TTC549 (cell line): ENCODE measurements around the gene BCR.
"Not testable (repeated sequence)": the region's sequence is repeated elsewhere in the genome, so short reads cannot be mapped to it uniquely, and the experiment has no call there.

Source experiments
- FAIRE-seq: peaks from 2 replicates; lab custom pipeline; 2012; peaks lifted over from hg19 to GRCh38; lab: Jason Lieb, UNC

The BCR gene

DNA sequence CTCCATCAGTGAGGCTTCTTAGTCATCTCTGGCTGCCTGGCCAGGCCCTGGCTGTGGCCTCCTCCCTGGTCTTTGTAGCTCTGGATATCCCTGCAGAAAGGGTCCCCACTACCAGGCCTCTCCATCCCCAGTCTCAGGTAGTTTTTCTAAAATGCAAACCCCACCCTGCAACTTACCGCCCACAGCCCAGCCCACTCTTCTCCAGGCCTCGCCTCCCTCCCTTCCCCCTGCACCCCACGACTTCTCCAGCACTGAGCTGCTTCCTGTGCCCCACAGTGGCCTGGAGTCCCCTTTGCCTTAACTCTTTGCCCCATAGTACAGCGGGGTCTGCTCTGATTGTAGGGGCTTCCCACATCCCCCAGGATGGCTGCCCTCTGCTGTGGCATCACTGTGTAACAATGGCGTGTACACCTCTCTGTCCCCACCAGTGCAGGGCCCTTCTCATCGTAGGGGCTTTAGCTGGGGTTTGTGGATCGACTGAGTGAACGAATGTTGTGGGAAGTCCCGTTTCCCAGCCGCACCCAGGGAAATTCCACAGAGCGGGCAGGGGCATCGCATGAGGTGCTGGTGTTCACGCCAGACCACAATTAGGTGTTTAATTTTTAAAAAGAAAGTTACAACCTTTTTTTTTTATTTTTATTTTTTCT, 111.6 kb downstream of the BCR start:
- no peak for FAIRE-seq

DNA sequence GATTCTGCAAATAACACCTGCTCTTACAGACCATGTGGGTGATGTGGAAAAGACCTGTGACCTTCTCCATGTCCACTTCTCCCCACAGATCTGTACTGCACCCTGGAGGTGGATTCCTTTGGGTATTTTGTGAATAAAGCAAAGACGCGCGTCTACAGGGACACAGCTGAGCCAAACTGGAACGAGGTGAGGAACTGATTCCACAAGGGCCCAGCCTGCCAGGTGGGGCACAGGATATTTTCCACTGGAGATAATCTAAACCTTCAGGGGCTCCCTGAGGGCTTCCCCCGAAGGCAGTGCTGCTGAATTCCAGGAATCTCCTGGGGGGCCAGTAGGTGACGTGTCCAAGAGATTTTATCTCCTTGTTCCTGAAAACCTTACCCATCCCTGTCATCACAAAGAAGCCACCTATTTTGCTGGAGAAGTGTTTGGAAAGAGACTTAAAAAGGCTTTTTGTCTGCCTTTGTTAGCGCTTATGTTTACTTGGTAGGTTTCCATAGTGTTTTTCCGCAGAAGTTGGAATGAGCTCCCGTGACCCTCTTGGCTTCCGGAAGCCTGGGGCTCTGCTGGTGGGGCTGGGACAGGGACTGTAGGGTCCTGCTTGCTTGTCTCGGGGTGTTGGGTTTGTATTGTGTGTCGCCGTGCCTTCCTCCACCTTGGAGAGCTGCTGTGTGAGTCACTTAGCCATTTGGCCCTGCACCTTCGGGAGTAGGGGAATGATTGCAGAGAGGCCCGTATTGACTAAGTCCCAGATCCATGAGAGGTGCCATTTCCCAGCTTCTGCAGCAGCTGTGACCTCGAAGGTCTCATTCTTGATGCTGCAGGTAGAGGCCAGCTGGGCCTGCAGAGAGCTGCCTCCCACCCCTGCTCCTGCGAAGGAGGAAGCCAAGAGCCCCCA, 112.4 kb downstream of the BCR start:
- no peak for FAIRE-seq

DNA sequence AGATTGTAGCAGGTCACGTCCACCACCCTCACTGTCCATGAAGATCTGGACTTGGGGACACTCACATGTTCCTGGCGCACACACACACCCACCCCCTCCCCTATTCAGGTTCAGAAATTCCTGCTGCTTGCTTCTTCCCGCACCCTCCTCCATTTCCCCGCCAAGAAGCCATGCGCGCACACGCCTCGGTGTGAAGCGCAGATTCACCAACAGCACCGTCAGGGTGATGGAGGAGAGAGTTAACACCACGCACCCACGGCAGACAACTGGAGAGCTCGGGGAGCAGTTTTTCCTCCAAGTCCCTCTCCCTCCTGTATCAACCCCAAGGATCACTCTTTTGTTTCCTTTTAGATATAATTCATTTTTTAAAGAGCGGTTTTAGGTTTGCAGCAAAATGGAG, 113.4 kb downstream of the BCR start:
- no peak for FAIRE-seq

DNA sequence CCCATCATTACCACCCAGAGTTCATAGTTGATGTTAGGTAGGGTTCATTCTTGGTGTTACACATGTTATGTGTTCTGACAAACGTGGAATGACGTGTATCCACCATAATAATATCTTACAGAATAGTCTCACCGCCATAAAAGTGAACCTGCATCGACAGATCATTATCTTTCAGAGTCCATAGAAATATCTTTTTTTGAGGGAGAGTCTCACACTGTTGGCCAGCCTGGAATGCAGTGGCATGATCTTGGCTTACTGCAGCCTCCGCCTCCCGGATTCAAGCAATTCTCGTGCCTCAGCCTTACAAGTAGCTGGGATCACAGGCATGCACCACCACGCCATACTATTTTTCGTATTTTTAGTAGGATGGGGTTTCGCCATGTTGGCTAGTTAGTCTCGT, 113.9 kb downstream of the BCR start:
- FAIRE-seq = no peak

DNA sequence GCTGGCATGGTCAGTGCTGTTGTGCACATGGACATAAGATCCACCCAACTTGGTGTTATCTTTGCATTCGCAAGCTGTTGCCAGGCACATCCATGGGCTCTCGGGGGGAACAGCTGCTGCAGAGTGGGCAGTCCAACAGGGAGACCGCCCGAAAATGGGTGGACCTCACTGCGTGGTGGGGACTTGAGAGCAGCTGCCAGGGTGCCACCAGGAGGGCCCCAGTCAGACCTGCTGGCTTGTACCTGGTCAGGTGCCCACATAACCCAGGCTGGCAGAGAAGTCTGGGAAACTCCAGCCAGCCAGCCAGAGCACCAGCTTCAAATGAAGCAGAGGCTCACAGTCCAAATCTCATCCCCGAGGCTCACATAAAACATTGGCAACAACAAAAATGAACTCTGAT, 120.2 kb downstream of the BCR start:
- FAIRE-seq = no peak

DNA sequence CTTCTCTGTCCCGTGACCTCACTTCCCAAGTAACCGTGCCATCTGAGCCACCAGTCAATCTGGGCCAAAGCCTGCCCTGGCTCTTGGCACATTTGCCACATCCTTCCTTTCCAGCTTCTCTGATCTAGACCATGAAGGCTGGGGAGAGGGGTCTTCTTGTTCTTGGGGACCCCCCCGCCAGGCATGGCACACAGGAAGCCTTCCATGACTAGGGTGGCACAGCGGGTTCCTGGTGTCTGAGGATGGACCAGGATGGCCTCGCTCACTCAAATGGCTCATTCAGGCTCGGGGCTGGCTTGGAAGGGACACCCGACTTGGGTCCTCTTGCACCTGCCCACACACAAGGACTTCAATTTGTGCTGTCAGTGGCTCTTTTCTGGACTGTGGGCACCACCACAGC, 121.3 kb downstream of the BCR start:
- FAIRE-seq = no peak

DNA sequence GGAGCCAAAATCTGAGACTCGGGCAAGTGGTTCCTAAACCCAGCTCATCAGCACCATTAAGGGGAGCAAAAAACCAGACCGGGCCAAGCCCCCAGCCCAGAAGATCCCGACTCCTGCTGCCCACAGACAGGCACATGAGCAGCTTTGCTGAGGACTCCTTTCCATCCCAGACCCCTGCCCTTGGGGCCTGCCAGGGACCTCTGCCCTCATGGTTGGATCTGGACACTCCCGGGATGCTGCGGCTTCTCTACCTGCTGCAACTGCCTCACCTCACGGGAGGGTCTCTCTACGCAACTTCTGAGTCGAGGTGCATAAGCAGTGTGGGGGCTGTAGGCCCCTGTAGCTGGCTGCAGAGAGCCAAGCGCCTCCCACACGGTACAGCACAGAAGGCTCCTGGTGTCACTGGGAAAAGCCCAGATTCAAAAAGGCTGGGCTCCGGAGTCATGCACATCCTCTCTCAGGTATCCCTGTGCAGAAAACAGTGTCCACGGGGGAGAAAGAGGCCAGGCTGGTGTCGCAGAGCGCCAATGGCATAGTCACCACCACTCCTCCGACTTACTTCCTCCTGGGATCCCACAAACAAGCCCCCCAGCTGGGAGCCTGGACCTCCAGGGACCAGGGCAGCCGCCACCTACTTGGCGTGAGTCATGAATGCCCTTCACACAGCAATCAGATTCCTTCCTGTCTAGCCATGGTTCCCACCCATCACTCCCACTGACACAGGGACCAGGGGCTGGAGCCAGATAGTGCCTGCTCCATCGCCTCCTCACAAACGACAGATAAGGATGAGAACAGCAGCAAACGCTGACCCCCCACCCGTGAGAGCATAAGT, 122.1 kb downstream of the BCR start:
- FAIRE-seq = no peak

DNA sequence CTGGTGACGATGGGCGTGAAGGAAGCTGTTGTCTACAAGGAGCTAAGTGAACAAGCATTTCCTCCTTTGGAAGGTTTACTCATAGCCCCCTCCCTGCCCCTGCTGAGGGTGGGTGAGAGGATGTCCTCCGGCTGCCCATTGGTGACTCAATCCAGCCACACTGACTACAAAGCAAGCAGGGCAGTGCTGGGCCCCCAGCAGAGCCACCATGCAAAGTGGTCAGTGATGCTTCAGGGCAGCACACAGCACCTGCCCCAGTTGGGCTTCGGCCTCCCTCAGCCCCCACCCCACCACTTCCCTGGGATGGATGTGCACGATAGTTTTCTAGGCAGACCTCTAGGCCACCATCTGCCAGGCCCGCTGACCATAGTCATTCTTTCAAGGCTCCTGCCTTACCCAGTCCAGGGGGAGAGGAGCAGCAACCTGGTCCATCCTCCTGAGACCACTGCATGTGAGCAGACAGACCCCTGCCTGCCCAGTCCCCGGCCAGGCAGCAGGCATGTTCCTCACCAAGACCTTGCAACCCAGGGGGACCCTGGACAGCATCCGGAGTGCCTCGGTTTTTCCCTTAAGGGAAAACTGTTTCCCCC, 125.1 kb downstream of the BCR start:
- no peak for FAIRE-seq

DNA sequence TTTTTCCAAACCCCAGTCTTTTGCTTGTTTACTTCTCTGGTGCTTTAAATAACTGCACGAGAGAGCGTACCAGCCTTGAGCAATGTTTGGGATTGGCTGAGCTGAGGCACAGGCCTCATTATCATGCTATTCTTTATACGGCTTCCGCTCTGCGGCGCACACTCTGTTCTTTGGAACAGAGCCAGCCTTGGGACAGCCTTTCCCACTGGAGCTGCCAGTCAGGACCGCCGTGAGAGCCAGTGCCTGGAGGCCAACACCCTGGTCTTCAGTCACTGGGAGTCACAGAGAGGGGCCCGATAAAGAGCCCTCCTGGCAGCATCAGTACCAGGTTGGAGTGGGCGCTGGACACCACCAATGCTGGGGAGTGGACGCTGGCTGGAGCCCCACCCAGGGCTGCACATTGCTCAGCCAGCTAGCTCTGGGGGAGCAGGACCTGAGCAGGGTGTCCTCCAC, 125.6 kb downstream of the BCR start:
- no peak for FAIRE-seq

DNA sequence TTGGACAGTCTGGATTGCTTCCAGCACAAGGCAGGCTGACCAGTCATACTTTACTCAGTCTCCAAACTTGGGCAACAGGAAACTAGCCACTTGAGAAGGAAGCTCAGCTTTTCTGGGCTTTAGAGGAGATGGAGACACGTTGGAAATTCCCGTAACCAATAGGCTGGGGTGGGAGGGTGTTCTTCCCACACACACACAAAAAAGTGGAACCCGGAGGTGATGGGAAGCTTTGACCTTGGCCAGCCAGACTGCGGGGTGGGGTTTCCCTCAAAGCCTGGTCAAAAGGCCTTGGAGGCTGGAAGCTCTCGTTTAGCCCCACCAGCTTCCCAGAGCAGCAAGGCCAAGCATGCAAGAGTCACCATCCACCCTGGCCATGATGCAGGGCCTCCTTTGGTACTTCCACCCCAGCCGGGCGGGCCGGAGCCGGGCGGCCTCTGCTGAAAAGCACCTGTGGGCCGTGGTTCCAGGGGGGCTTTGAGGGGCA, 126.2 kb downstream of the BCR start:
- no peak for FAIRE-seq

DNA sequence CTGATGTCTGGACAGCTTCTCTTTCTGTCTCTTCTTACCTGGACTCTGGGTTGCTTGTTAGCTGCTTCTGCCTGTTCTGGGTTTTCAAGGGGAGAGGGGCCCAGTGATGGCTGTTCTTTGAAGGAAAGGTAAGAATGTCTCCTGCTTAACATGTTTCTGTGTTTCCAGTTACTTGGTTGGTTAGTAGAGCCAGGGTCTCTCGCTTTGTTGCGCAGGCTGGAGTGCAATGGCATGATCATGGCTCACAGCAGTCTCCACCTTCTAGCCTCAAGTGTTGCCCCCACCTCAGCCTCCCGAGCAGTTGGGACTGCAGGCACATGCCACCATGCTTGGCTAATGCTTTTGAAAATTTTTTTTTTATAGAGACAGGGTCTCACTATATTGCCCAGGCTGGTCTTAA, 126.6 kb downstream of the BCR start:
- no peak for FAIRE-seq

DNA sequence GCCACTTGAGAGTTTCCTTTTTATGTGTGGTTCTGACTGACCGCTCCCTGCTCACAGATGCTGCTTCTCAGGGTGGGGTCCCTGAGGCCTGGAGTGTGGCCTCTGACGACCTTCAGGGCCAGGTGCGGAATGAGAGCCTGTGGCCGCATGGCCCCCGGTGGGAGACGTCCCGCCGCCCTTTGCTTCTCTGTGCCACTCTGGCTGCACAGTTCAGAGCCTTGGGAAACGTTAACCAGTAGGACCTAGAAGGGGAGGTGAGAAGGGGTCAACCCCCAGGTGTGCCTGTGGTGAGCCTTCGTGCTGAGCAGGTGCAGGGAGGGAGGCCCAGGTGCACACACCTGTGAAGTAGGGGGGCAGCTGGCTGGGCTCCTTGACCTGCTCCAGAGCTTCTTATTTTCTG, 127.2 kb downstream of the BCR start:
- not testable (repeated sequence) for FAIRE-seq

DNA sequence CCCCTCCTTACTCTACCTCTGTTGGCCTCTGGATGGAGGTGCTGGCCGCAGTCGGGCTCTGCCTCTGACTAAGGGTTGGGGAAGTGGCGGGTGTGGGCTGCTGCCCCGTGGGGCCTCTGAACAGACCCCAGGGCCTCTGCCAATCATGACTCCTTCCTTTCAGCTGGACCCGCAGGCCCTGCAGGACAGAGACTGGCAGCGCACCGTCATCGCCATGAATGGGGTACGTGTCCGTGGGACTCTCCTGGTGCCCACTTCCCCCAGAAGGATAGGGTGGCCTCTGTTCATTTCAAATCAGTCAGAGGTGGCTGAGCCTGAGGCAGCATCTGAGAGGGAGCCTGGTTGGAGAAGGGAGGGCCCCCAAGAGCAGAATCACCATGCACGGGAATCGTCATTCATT, 129.0 kb downstream of the BCR start:
- not testable (repeated sequence) for FAIRE-seq

DNA sequence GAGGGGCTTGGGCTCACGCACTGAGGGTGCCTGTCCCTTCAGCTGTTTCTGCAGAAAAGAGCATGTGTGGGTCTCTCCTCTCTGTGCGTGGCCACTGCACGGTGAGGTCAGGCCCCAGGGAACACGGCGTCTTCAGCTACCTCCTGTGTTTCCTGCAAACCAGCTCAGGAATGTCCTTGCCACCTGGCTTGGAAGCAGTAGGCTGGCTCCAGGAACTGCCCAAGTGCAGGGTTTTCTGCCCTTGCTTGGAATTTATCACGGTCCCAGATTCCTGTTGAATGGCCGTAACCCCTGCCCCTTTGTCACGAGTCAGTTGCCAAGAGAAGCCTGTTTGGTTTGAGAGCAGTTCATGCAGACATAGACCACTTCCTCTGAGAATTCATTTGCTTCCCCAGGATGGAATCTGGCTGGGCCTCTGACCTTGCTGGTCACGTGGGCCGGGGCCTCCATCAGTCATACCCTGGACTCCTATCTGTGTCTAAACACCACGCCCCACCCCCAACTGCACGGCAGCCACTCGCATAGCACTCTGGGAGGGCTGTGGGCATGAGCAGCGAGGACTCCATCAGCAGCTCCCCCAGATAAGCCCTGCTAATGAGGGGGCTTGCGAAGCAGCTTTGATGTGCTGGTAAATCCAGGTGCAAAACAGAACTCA, 130.3 kb downstream of the BCR start:
- FAIRE-seq = not testable (repeated sequence)

DNA sequence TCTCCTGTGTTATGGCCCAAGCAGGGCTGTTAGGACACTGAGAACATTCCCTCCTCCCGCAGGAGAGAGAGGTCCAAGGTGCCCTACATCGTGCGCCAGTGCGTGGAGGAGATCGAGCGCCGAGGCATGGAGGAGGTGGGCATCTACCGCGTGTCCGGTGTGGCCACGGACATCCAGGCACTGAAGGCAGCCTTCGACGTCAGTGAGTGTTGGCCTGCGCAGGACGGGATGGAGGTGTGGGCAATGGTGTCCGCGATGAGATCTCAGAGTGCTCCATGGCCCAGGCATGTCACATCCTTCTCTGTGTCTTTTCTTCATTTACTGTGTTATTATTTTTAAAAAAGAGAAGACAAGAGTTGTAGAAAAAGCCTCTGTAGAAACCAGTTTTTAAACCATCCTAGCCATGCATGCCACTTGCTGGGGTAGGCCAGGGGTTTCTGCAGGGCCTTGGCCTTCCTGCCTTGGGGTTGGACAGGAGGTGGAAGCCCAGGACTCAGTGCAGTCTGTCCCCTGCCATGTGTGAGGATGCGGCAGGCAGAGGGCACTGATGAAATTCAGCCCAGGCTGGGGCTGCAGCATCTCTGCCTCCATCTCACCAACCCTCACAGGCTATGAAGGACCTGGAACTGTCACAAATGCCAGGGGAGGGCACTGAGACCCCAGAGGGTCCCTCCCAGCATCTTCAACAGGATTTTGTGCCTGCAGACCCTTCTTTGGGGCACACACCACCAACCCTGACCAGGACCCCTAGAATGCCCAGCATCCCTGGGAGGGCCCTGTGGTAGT, 131.5 kb downstream of the BCR start:
- FAIRE-seq = not testable (repeated sequence)

DNA sequence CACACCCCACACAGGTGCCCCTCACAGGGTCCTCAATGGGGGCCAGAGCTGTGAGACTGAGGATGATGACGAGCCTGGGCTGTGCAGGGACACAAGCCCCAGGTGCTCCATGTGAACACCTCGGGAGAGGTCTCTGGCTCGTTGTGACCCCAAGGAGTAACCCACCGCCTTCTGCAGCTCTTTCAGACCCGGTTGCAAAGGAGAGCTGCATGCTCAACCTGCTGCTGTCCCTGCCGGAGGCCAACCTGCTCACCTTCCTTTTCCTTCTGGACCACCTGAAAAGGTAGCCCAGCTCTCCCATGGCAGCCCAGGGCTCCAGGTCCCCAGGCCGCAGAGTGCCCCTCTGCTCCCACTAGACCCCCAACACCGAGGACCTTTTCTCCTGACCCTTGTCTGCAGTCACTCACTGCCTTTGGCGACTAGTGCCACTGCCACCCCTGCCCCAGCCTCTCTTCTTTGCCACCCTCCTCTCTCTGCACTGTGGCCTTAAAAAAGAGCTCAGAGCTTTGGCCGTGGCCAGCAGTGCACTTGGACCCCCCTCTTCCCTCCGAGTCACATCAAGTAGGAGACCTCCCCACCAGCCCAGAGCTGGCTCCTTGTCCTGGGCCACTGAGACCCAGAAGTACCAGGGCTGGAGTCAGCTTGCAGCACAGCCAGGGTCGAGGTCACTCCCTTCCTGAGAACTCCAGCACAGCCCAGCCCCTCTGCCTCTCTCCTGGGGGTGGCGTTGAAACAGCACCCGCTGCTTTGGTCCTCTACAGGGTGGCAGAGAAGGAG, 133.7 kb downstream of the BCR start:
- FAIRE-seq = no peak

DNA sequence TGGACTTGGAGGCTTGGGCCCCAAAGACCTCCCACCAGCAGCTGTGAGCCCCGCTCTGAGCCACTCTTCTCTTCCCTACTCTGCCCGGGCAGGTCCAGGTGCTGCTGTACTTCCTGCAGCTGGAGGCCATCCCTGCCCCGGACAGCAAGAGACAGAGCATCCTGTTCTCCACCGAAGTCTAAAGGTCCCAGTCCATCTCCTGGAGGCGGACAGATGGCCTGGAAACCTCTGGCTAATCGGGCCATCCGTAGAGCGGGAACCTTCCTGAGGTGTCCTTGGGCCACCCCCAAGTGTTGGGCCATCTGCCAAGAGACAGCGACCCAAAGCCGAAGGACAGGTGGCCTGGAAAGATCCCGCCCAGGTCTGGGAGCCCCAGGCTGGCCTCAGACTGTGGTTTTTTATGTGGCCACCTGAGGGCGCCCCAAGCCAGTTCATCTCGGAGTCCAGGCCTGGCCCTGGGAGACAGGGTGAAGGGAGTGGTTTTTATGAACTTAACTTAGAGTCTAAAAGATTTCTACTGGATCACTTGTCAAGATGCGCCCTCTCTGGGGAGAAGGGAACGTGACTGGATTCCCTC, 135.1 kb downstream of the BCR start:
- FAIRE-seq = no peak

DNA sequence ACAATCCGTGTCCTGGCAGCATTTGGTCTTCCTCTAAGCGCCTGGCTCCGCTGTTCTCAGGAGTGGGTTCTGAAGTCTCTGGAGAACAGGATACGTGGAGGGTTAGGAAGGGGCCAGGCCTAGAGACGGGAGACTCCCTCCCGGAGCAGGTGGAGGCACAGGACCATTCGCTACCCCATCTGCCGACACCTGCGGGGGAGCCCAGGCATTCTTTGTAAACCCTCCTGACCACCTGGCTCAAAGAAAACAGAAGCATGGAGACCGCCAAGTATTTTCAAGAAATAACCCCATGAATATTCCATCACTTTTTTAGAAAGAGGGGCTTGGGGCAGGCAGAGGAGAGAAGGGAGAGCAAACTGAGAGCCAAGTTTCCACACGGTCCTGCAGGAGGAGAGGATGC, 136.3 kb downstream of the BCR start:
- not testable (repeated sequence) for FAIRE-seq

DNA sequence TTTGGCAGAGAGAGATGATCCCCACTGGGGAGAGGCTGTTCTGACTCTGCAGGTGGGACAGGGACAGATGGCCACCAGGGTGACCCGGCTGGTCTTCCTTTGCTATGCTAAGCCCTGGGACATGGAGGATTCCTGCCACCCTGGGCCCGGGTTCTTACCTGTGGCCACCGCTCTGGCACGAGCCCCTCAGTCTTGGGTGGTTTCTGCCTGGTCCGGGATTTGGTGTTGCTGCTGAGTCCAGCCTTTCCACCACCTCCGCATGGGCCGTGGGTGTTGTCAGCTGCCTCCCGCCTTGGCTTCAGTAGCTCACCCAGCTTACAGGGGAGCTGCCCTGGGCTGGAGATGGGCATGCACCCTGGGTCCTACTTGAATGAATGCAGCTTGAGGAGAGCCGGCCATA, 138.0 kb downstream of the BCR start:
- FAIRE-seq = not testable (repeated sequence)
